Measurements from ENCODE around the gene SLC16A8. TPM values are rescaled to one million over a fixed set of nuclear protein-coding genes. Genes with fewer than 3 reads are reported as not detected.

SLC16A8 gene
- polyA plus RNA-seq, 1 donor (not counting 4 experiments of a cell fraction or from before 2014, with no cell fraction given) = not detected

- dilution Hi-C loops (cut with MboI; ENCODE audit: extremely low pct_ligation_motif_present, low sequenced_read_pairs) = no loop called here
- no peak for FAIRE-seq
Measured at GRCh38 chr22:38111925-38112355, 28.0 kb upstream of the SLC16A8 start.

GRCh38 chr22:38110863-38111852 is 27.2 kb upstream of the SLC16A8 start:
- H3K27ac ChIP-seq (ENCODE audit: control insufficient read depth, insufficient read depth, low read length) = no peak overlapping the region
- FAIRE-seq = peak; percentile 46

More at GRCh38 chr22:38111925-38112355, 28.0 kb upstream of the SLC16A8 start:
- Histone ChIP-seq H3K4me3 (ENCODE audit: control insufficient read depth in 2 of 3, extremely low read depth in 1 of 3, insufficient read depth in 2 of 3, low read depth in 1 of 3, low read length in 3 of 3) (no peak overlapping the region), H3K27ac (ENCODE audit: control insufficient read depth, insufficient read depth, low read length) (no peak overlapping the region), H3K9me3 (ENCODE audit: control insufficient read depth, low read depth, low read length) (no peaks in the 10 kb centered on the region), H2AFZ (ENCODE audit: control insufficient read depth, low read length) (no peak overlapping the region), H3K27me3 (ENCODE audit: control insufficient read depth, extremely low read depth, insufficient read depth, low read length) (no peaks in the 10 kb centered on the region), H3K79me2 (ENCODE audit: control insufficient read depth, insufficient read depth, low read length) (no peaks in the 10 kb centered on the region), H3K36me3 (ENCODE audit: control insufficient read depth in 2 of 2, extremely low read depth in 1 of 2, insufficient read depth in 2 of 2, low read length in 2 of 2) (peaks cover 0 to 3% of the 10 kb centered on the region in 2 experiments), H3K9me1 (ENCODE audit: control insufficient read depth, extremely low read depth, insufficient read depth, low read length) (no peaks in the 10 kb centered on the region), H3K4me2 (ENCODE audit: control insufficient read depth, extremely low read depth, insufficient read depth, low read depth, low read length) (no peak overlapping the region), H3K4me1 (ENCODE audit: control insufficient read depth, extremely low read depth, insufficient read depth, low read length) (peaks cover 30% of the 10 kb centered on the region), H3K9ac (ENCODE audit: control insufficient read depth, extremely low read depth, insufficient read depth, low read length) (no peak overlapping the region), H4K20me1 (ENCODE audit: control insufficient read depth, extremely low read depth, insufficient read depth, low read length) (no peaks in the 10 kb centered on the region)
- DNase-seq (ENCODE audit: low read depth, low spot score) = no peak
- no peak for TF ChIP-seq CTCF (optimal IDR thresholded peaks at IDR 0.05 in 1 of 3, IDR thresholded peaks at IDR 0.05 in 1 of 3, conservative IDR thresholded peaks at IDR 0.05 in 1 of 3; ENCODE audit: extremely low read depth in 1 of 3, insufficient read depth in 2 of 3, low read length in 3 of 3)
- TF ChIP-seq EZH2 (IDR thresholded peaks at IDR 0.05; ENCODE audit: low read length) = no peak

More at GRCh38 chr22:38110863-38111852, 27.2 kb upstream of the SLC16A8 start:
- peak overlapping the region; percentile 51 for H3K4me2 ChIP-seq (ENCODE audit: control insufficient read depth, extremely low read depth, insufficient read depth, low read depth, low read length)
- H3K9me3 ChIP-seq (ENCODE audit: control insufficient read depth, low read depth, low read length) = no peaks in the 10 kb centered on the region
- TF ChIP-seq EZH2 (IDR thresholded peaks at IDR 0.05; ENCODE audit: low read length) (no peak), CTCF (optimal IDR thresholded peaks at IDR 0.05 in 1 of 3, IDR thresholded peaks at IDR 0.05 in 1 of 3, conservative IDR thresholded peaks at IDR 0.05 in 1 of 3; ENCODE audit: extremely low read depth in 1 of 3, insufficient read depth in 2 of 3, low read length in 3 of 3) (no peak)
- peaks cover 30% of the 10 kb centered on the region for H3K4me1 ChIP-seq (ENCODE audit: control insufficient read depth, extremely low read depth, insufficient read depth, low read length)
- H3K27me3 ChIP-seq (ENCODE audit: control insufficient read depth, extremely low read depth, insufficient read depth, low read length) = no peaks in the 10 kb centered on the region
- dilution Hi-C loops (cut with MboI; ENCODE audit: extremely low pct_ligation_motif_present, low sequenced_read_pairs) = no loop called here
- DNase-seq (ENCODE audit: low read depth, low spot score) = peak; percentile 23
- H2AFZ ChIP-seq (ENCODE audit: control insufficient read depth, low read length) = peak overlapping the region; percentile 58
- peaks cover 0 to 3% of the 10 kb centered on the region in 2 experiments for H3K36me3 ChIP-seq (ENCODE audit: control insufficient read depth in 2 of 2, extremely low read depth in 1 of 2, insufficient read depth in 2 of 2, low read length in 2 of 2)
- no peaks in the 10 kb centered on the region for H3K79me2 ChIP-seq (ENCODE audit: control insufficient read depth, insufficient read depth, low read length)
- no peaks in the 10 kb centered on the region for H4K20me1 ChIP-seq (ENCODE audit: control insufficient read depth, extremely low read depth, insufficient read depth, low read length)
- H3K4me3 ChIP-seq (ENCODE audit: control insufficient read depth in 2 of 3, extremely low read depth in 1 of 3, insufficient read depth in 2 of 3, low read depth in 1 of 3, low read length in 3 of 3) = peak overlapping the region in 1 of 3 experiments; percentile 27
- peak overlapping the region; percentile 52 for H3K9ac ChIP-seq (ENCODE audit: control insufficient read depth, extremely low read depth, insufficient read depth, low read length)
- no peaks in the 10 kb centered on the region for H3K9me1 ChIP-seq (ENCODE audit: control insufficient read depth, extremely low read depth, insufficient read depth, low read length)

Measured in keratinocyte (primary cell).